Neural cell (in vitro differentiated cells): ENCODE results near the gene UMAD1. TPM values are rescaled to one million over a fixed set of nuclear protein-coding genes. Genes with fewer than 3 reads are reported as not detected.

Source experiments
- H2AFZ ChIP-seq: fragments of 200-600, 300-800 bp; sonication (generic), shearing (Covaris generic); 2 replicates; pipeline ENCODE4 v1.6.0; 2014; ENCODE audit warnings: low read depth, mild to moderate bottlenecking, antibody characterized with exemption, low read length, moderate library complexity
- H3F3A ChIP-seq: fragments of 200-600 bp; shearing (Covaris generic); 2 replicates; pipeline ENCODE4 v1.6.1; 2016; ENCODE audit warnings: mild to moderate bottlenecking, moderate library complexity, mixed read lengths, antibody characterized with exemption, low read length; ENCODE audit not compliant: insufficient read depth, poor library complexity, severe bottlenecking
- H3K27ac ChIP-seq: fragments of 200-600, 300-800 bp; sonication (generic), shearing (Covaris generic); 2 replicates; pipeline ENCODE4 v1.5.1; 2014; ENCODE audit warnings: mild to moderate bottlenecking, low read length, moderate library complexity
- H3K27me3 ChIP-seq: fragments of 300-800, 200-600 bp; sonication (generic), shearing (Covaris generic); 2 replicates; pipeline ENCODE4 v1.6.0; 2014; ENCODE audit warnings: mild to moderate bottlenecking, low read depth, low read length, moderate library complexity; ENCODE audit not compliant: insufficient read depth
- H3K36me3 ChIP-seq: fragments of 300-800, 200-600 bp; sonication (generic), shearing (Covaris generic); 2 replicates; pipeline ENCODE4 v1.5.1; 2014; ENCODE audit warnings: mild to moderate bottlenecking, antibody characterized with exemption, low read length, moderate library complexity; ENCODE audit not compliant: insufficient read depth
- H3K4me2 ChIP-seq: fragments of 300-800, 200-600 bp; sonication (generic), shearing (Covaris generic); 2 replicates; pipeline ENCODE4 v1.6.0; 2014; ENCODE audit warnings: mild to moderate bottlenecking, low read length
- H3K4me3 ChIP-seq: fragments of 300-800, 200-600 bp; sonication (generic), shearing (Covaris generic); 2 replicates; pipeline ENCODE4 v1.5.1; 2014; ENCODE audit warnings: mild to moderate bottlenecking, low read length, moderate library complexity
- H3K79me2 ChIP-seq: fragments of 200-600 bp; shearing (Covaris generic); replicated peaks from 2 replicates; pipeline ENCODE4 v1.6.0; 2014; ENCODE audit warnings: mild to moderate bottlenecking, low read length, moderate library complexity; ENCODE audit not compliant: insufficient read depth
- H3K9ac ChIP-seq: fragments of 300-800, 200-600 bp; sonication (generic), shearing (Covaris generic); 2 replicates; pipeline ENCODE4 v1.6.1; 2016; ENCODE audit warnings: mild to moderate bottlenecking, low read length, mixed read lengths
- H3K9me2 ChIP-seq: fragments of 200-600 bp; shearing (Covaris generic); 2 replicates; pipeline ENCODE4 v1.6.1; 2016; ENCODE audit warnings: mild to moderate bottlenecking, low read length, mixed read lengths; ENCODE audit not compliant: insufficient read depth
- H3K9me3 ChIP-seq: fragments of 200-600, 300-800 bp; sonication (generic), shearing (Covaris generic); 2 replicates; pipeline ENCODE4 v1.6.1; 2016; ENCODE audit warnings: mild to moderate bottlenecking, mixed run types, low read length, moderate library complexity, mixed read lengths
- H4K20me1 ChIP-seq: fragments of 200-600 bp; shearing (Covaris generic); 2 replicates; pipeline ENCODE4 v1.6.1; 2016; ENCODE audit warnings: mild to moderate bottlenecking, mixed run types; ENCODE audit not compliant: insufficient read depth
- CTCF ChIP-seq: fragments of 450-650 bp; IDR thresholded peaks from 2 replicates; pipeline ENCODE4 v1.5.1; 2014; ENCODE audit warnings: antibody characterized with exemption, mild to moderate bottlenecking, moderate library complexity; ENCODE audit not compliant: poor library complexity, severe bottlenecking
- EP300 ChIP-seq: fragments of 450-650 bp; conservative IDR thresholded peaks from 2 replicates; pipeline ENCODE4 v1.6.1; 2014; ENCODE audit warnings: antibody characterized with exemption, mild to moderate bottlenecking, moderate library complexity; ENCODE audit not compliant: poor library complexity, severe bottlenecking
- EZH2 ChIP-seq: fragments of 200-600, 300-800 bp; shearing (Covaris generic), sonication (generic); IDR thresholded peaks from 2 replicates; pipeline ENCODE4 v1.6.1; 2014; ENCODE audit warnings: antibody characterized with exemption, low read length, borderline replicate concordance, mild to moderate bottlenecking; ENCODE audit not compliant: insufficient read depth, poor library complexity, severe bottlenecking
- MXI1 ChIP-seq: fragments of 450-650 bp; conservative IDR thresholded peaks from 2 replicates; pipeline ENCODE4 v1.6.1; 2014; ENCODE audit warnings: antibody characterized with exemption, mild to moderate bottlenecking; ENCODE audit not compliant: poor library complexity, severe bottlenecking
- POLR2AphosphoS5 ChIP-seq: IDR thresholded peaks from 2 replicates; pipeline ENCODE4 v1.6.1; 2012
- RAD21 ChIP-seq: fragments of 450-650 bp; conservative IDR thresholded peaks from 2 replicates; pipeline ENCODE4 v1.6.1; 2014; ENCODE audit warnings: antibody characterized with exemption, mild to moderate bottlenecking, moderate library complexity
- REST ChIP-seq: IDR thresholded peaks from 2 replicates; pipeline ENCODE4 v1.6.1; 2012; ENCODE audit warnings: borderline replicate concordance
- SMC3 ChIP-seq: fragments of 450-650 bp; conservative IDR thresholded peaks from 2 replicates; pipeline ENCODE4 v1.6.1; 2014; ENCODE audit warnings: antibody characterized with exemption, mild to moderate bottlenecking, moderate library complexity; ENCODE audit not compliant: poor library complexity
- TAF1 ChIP-seq: IDR thresholded peaks from 2 replicates; pipeline ENCODE4 v1.6.1; 2012; ENCODE audit warnings: low read depth
- polyA plus RNA-seq: library from polyadenylated mRNA; depleted of rRNA; stranded (reverse); fragments of >200 nt; gene quantifications from 2 replicates; pipeline ENCODE4 v1.2.3, GENCODE V29; 2014

UMAD1 gene
- polyA plus RNA-seq, 1 donor from 2014 or later: 14.7 TPM

GRCh38 chr7:7808156-7808555 is 167.6 kb downstream of the UMAD1 start:
- Histone ChIP-seq H3K9ac (no peak overlapping the region), H3K4me2 (no peak overlapping the region), H3K27me3 (no peaks in the 10 kb centered on the region), H3K79me2 (no peaks in the 10 kb centered on the region), H3K9me2 (no peaks in the 10 kb centered on the region), H3K36me3 (no peaks in the 10 kb centered on the region), H3K27ac (no peak overlapping the region), H3K4me3 (no peak overlapping the region), H3F3A (no peaks in the 10 kb centered on the region), H2AFZ (no peak overlapping the region), H4K20me1 (no peaks in the 10 kb centered on the region), H3K9me3 (no peaks in the 10 kb centered on the region)
- no peak for TF ChIP-seq SMC3
- TF ChIP-seq MXI1: no peak
- TF ChIP-seq EZH2: no peak
- no peak for TF ChIP-seq TAF1
- TF ChIP-seq EP300: no peak
- TF ChIP-seq CTCF: no peak
- no peak for TF ChIP-seq REST
- TF ChIP-seq RAD21: no peak
- no peak for TF ChIP-seq POLR2AphosphoS5

GRCh38 chr7:7808626-7809025 is 168.1 kb downstream of the UMAD1 start:
- H3K27me3 ChIP-seq: no peaks in the 10 kb centered on the region
- H3K36me3 ChIP-seq: no peaks in the 10 kb centered on the region
- H3K79me2 ChIP-seq: no peaks in the 10 kb centered on the region
- no peaks in the 10 kb centered on the region for H3F3A ChIP-seq
- no peak overlapping the region for H2AFZ ChIP-seq
- H3K4me2 ChIP-seq: no peak overlapping the region
- no peaks in the 10 kb centered on the region for H4K20me1 ChIP-seq
- H3K9me3 ChIP-seq: no peaks in the 10 kb centered on the region
- no peak overlapping the region for H3K9ac ChIP-seq
- TF ChIP-seq EZH2: no peak
- no peak for TF ChIP-seq CTCF
- TF ChIP-seq TAF1: no peak
- no peak for TF ChIP-seq RAD21
- TF ChIP-seq POLR2AphosphoS5: no peak
- TF ChIP-seq SMC3: no peak
- TF ChIP-seq MXI1: no peak
- TF ChIP-seq EP300: no peak
- no peak for TF ChIP-seq REST
- H3K4me3 ChIP-seq: no peak overlapping the region
- H3K27ac ChIP-seq: no peak overlapping the region
- H3K9me2 ChIP-seq: no peaks in the 10 kb centered on the region
